Measurements from ENCODE around the gene IFT43.

The IFT43 gene

GRCh38 chr14:76115010-76115422 is 129.5 kb downstream of the IFT43 start:
- DNase-seq = no peak

DNA sequence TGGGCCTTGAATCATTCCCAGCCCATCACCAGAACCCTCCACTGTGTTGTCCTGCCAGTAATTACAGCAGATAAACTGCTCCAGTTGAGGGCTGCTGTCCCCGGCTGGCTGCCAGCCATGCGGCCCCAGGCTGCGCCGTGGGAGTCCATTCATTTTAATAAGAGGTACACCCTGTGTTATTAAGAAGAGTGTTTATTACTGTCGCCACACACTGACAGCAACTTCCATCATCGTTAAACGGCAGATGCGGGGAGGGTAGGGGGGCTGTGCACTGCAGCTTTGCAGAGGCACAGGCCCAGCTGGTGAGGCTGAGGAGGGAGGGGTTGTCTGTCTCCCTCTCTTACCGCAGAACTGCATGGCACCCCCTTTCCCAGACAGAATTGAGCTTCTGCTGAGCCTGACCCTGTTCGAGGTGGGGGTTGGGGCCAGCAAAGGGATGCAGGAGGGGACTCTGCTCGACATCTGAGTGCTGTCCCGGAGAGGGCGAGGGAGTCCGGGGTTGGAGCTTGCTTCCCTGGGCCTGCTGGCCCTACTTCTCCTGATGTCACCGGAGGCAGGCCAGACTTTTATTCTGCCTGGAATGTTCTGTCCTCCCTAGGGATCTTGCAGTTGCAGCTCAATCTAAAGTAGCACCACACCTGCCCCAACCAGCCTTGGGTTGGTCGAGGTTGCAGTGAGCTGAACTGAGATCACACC is 132.4 kb downstream of the IFT43 start:
- no peak for DNase-seq

DNA sequence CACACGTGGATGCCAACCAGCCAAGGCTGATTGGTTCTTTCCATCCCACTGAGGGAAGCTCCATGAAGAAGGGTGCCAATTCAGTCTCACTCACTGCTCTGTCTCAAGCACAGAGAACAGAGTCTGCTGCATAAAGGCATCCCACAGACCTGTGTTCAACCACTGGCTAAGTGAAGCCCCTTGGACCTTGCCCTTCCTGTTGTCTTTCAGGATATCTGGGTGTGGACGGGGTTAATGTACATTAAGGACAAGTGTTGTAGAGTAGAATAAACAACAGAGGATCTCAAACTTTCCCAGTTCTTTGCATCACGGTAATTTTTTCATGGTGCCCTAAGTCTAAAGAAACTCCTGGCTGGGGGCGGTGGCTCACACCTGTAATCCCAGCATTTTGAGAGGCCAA is 133.0 kb downstream of the IFT43 start:
- DNase-seq = no peak

GRCh38 chr14:76121089-76121748 is 135.7 kb downstream of the IFT43 start:
- no peak for DNase-seq

- DNase-seq = no peak
These were observed 138.1 kb downstream of the IFT43 start for GRCh38 chr14:76123426-76124225.

DNA sequence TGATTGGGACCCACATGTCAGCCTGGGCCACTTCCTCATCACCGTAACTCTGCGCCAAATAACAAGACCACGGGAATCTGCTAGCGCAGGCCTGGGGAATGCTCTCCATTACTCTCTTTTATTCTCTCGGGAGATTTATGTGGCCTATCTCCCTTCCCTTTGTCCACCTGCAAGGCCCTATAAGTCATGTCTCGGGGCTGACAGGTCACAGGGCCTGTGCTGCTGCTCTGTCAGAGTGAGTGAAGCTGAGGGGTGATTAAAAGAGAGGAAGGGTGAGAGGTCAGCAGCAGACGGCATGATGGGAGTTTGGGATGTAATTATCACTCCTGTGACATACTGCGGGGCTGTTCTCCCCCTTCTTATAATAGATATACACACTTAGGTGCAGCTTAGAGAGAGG is 139.9 kb downstream of the IFT43 start:
- DNase-seq = no peak

DNA sequence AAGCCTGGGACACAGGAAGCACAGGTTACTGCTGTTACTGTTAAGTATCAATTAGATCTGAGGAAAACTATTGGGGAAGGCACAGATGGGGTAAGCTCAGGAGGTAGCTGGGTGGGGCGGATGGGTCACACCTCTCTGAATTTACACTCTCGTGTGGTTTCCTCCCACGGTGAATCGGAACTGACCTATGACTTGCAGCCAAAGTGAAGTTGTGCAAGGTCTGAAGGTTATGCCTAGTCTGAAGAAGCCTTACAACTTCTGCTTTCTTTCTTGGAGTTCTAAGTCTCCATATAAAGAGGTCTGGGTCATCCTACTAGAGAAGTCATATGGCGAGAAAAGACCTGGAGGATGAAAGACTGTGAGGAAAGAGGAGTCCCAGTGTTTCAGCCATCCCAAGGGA is 140.5 kb downstream of the IFT43 start:
- no peak for DNase-seq

GRCh38 chr14:76129851-76130576 is 144.5 kb downstream of the IFT43 start:
- DNase-seq = no peak

- DNase-seq = no peak
These were observed 145.8 kb downstream of the IFT43 start for GRCh38 chr14:76131071-76131965.

GRCh38 chr14:76133103-76133502 is 147.5 kb downstream of the IFT43 start:
- DNase-seq = no peak

All from stimulated activated CD8-positive, alpha-beta memory T cell treated with anti-CD3 and anti-CD28 coated beads, Interleukin-4, amount 100 ng/mL, for 48 hours (primary cell).